ENCODE results near the gene POLG2.
A peak's percentile ranks its signal among the peaks of the same experiment; 100 is the strongest.
"Not testable (repeated sequence)": the region's sequence is repeated elsewhere in the genome, so short reads cannot be mapped to it uniquely, and the experiment has no call there.

Gene POLG2

GRCh38 chr17:64505340-64506200, 8.7 kb upstream of the POLG2 start:
- DNase-seq = peak; percentile 91

- DNase-seq = no peak
Measured at GRCh38 chr17:64504769-64505339, 8.0 kb upstream of the POLG2 start.

- DNase-seq = no peak
Measured at GRCh38 chr17:64503821-64504768, 7.2 kb upstream of the POLG2 start.

- DNase-seq = no peak
Measured at GRCh38 chr17:64503341-64503740, 6.5 kb upstream of the POLG2 start.

- no peak for DNase-seq
Measured at GRCh38 chr17:64502809-64503208, 6.0 kb upstream of the POLG2 start.

- DNase-seq = no peak
Measured at GRCh38 chr17:64502021-64502420, 5.2 kb upstream of the POLG2 start.

- no peak for DNase-seq
Measured at GRCh38 chr17:64500862-64501765, 4.3 kb upstream of the POLG2 start.

GRCh38 chr17:64500487-64500859, 3.6 kb upstream of the POLG2 start:
- no peak for DNase-seq

GRCh38 chr17:64499805-64500486, 3.1 kb upstream of the POLG2 start:
- no peak for DNase-seq

GRCh38 chr17:64498308-64499203, 1.7 kb upstream of the POLG2 start:
- no peak for DNase-seq

- no peak for DNase-seq
Measured at GRCh38 chr17:64497565-64498035, 746 bp upstream of the POLG2 start.

GRCh38 chr17:64496348-64496785, 487 bp downstream of the POLG2 start:
- DNase-seq = peak; percentile 19

- not testable (repeated sequence) for DNase-seq
Measured at GRCh38 chr17:64495300-64495699, 1.6 kb downstream of the POLG2 start.

GRCh38 chr17:64494121-64494520, 2.7 kb downstream of the POLG2 start:
- DNase-seq = no peak

- no peak for DNase-seq
Measured at GRCh38 chr17:64492481-64493109, 4.3 kb downstream of the POLG2 start.

- no peak for DNase-seq
Measured at GRCh38 chr17:64491994-64492393, 4.9 kb downstream of the POLG2 start.

GRCh38 chr17:64491034-64491860, 5.6 kb downstream of the POLG2 start:
- no peak for DNase-seq

GRCh38 chr17:64488301-64488700, 8.6 kb downstream of the POLG2 start:
- DNase-seq = no peak

- no peak for DNase-seq
Measured at GRCh38 chr17:64484380-64484779, 12.5 kb downstream of the POLG2 start.

Measured in NCI-H345 (cell line).